Activated CD4-positive, alpha-beta T cell treated with anti-CD3 and anti-CD28 coated beads, Interleukin-2, amount 50 U/mL, for 16 hours (primary cell): ENCODE results near the gene EYA3.

Experiments
- DNase-seq: peaks from one replicate; pipeline ENCODE4 v3.0.0-alpha.2; 2020

Gene EYA3

GRCh38 chr1:28070725-28071593 lies 17.5 kb downstream of the EYA3 start:
- DNase-seq: no peak

GRCh38 chr1:28067523-28068090 lies 20.8 kb downstream of the EYA3 start:
- DNase-seq: no peak

GRCh38 chr1:28066393-28067154 lies 21.8 kb downstream of the EYA3 start:
- DNase-seq: no peak

GRCh38 chr1:28064064-28064463 lies 24.3 kb downstream of the EYA3 start:
- DNase-seq: no peak

- DNase-seq: no peak
Observed at GRCh38 chr1:28062806-28063205, 25.6 kb downstream of the EYA3 start.

- DNase-seq: peak; percentile 50
Observed at GRCh38 chr1:28058971-28059878, 29.2 kb downstream of the EYA3 start.

GRCh38 chr1:28058168-28058567 lies 30.2 kb downstream of the EYA3 start:
- no peak for DNase-seq

- peak; percentile 81 for DNase-seq
Observed at GRCh38 chr1:28056129-28056925, 32.1 kb downstream of the EYA3 start.

GRCh38 chr1:28050776-28051175 lies 37.6 kb downstream of the EYA3 start:
- peak; percentile 16 for DNase-seq

GRCh38 chr1:28046716-28047115 lies 41.7 kb downstream of the EYA3 start:
- DNase-seq: no peak

GRCh38 chr1:28045777-28046176 lies 42.6 kb downstream of the EYA3 start:
- DNase-seq: no peak

- no peak for DNase-seq
Observed at GRCh38 chr1:28044399-28044798, 44.0 kb downstream of the EYA3 start.

- no peak for DNase-seq
Observed at GRCh38 chr1:28039341-28039740, 49.1 kb downstream of the EYA3 start.

- DNase-seq: no peak
Observed at GRCh38 chr1:28037946-28038345, 50.5 kb downstream of the EYA3 start.

- no peak for DNase-seq
Observed at GRCh38 chr1:28037206-28037605, 51.2 kb downstream of the EYA3 start.

- DNase-seq: no peak
Observed at GRCh38 chr1:28036431-28036830, 52.0 kb downstream of the EYA3 start.

GRCh38 chr1:28035420-28035819 lies 53.0 kb downstream of the EYA3 start:
- DNase-seq: no peak

- DNase-seq: no peak
Observed at GRCh38 chr1:28032281-28032680, 56.1 kb downstream of the EYA3 start.

GRCh38 chr1:28031173-28031572 lies 57.2 kb downstream of the EYA3 start:
- no peak for DNase-seq

GRCh38 chr1:28028873-28029654 lies 59.3 kb downstream of the EYA3 start:
- no peak for DNase-seq

- DNase-seq: no peak
Observed at GRCh38 chr1:28027660-28028059, 60.8 kb downstream of the EYA3 start.
